GM12878 (cell line): ENCODE measurements around the gene C5orf52. TPM values are rescaled to one million over a fixed set of nuclear protein-coding genes. Genes with fewer than 3 reads are reported as not detected.

Source experiments
- ATAC-seq: fragments of 200-7000 bp; cut with Tn5 transposase; 3 replicates; pipeline ENCODE4 v1.9.1; 2020; ENCODE audit warnings: mild to moderate bottlenecking, moderate library complexity
- BruUV-seq: library from RNA; stranded (reverse); fragments of 400-500 nt; replicated peaks from 2 replicates; lab custom pipeline; 2021; lab: Mats Ljungman, UMichigan
- CTCF ChIA-PET: fragments of 300-600 bp; sonication (Branson Sonifier 250); formaldehyde crosslinking; extraction: SDS; loops from one replicate; lab custom pipeline; 2021; ENCODE audit warnings: inconsistent platforms; lab: Yijun Ruan, JAX
- POLR2A ChIA-PET: fragments of 350-600 bp; formaldehyde crosslinking; extraction: SDS; loops from one replicate; lab custom pipeline; 2021; ENCODE audit warnings: inconsistent platforms; lab: Charles Lee
- RAD21 ChIA-PET: fragments of 300-600 bp; sonication (Branson Sonifier 250); formaldehyde crosslinking; loops from one replicate; lab custom pipeline; 2023; ENCODE audit warnings: antibody characterized with exemption; ENCODE audit not compliant: unreplicated experiment; lab: Charles Lee
- SMC1A ChIA-PET: fragments of 300-600 bp; sonication (Branson Sonifier 250); formaldehyde crosslinking; loops from one replicate; lab custom pipeline; 2023; ENCODE audit not compliant: unreplicated experiment, uncharacterized antibody; lab: Charles Lee
- DNase-seq: peaks from one replicate; pipeline ENCODE4 v3.0.0-alpha.2; 2011; ENCODE audit warnings: low read depth, low spot score
- FAIRE-seq: peaks from 3 replicates; lab custom pipeline; 2011; peaks lifted over from hg19 to GRCh38; lab: Jason Lieb, UNC
- H2AFZ ChIP-seq: 2 replicates; pipeline ENCODE4 v1.6.0; 2011; ENCODE audit warnings: low read depth, low read length, control low read depth; ENCODE audit not compliant: control insufficient read depth
- H3K27ac ChIP-seq: 2 replicates; pipeline ENCODE4 v1.5.1; 2011; ENCODE audit warnings: control low read depth; ENCODE audit not compliant: control insufficient read depth, insufficient read depth
- H3K27me3 ChIP-seq, 2 experiments: replicated peaks in 1 of 2; 2 replicates each; pipeline versions ENCODE4 v1.6.0 to v1.6.1; 2011; ENCODE audit warnings: low read length in 1 of 2; ENCODE audit not compliant: control insufficient read depth in 2 of 2, insufficient read depth in 2 of 2
- H3K36me3 ChIP-seq, 2 experiments: 2 replicates each; pipeline ENCODE4 v1.5.1; 2011; ENCODE audit warnings: low read length in 1 of 2; ENCODE audit not compliant: control insufficient read depth in 2 of 2, insufficient read depth in 2 of 2
- H3K4me1 ChIP-seq: 2 replicates; pipeline ENCODE4 v1.6.1; 2011; ENCODE audit warnings: mild to moderate bottlenecking, low read length, moderate library complexity, mixed read lengths; ENCODE audit not compliant: control insufficient read depth, insufficient read depth
- H3K4me2 ChIP-seq: 2 replicates; pipeline ENCODE4 v1.6.0; 2011; ENCODE audit warnings: control low read depth; ENCODE audit not compliant: control insufficient read depth, insufficient read depth
- H3K4me3 ChIP-seq: fragments of 200-600 bp; sonication (generic); 2 replicates; pipeline ENCODE4 v1.5.1; 2016
- H3K79me2 ChIP-seq: 2 replicates; pipeline ENCODE4 v1.6.0; 2011; ENCODE audit warnings: low read length; ENCODE audit not compliant: control insufficient read depth, insufficient read depth
- H3K9ac ChIP-seq: 2 replicates; pipeline ENCODE4 v1.8.0; 2011; ENCODE audit warnings: low read length, control low read depth, mixed read lengths; ENCODE audit not compliant: control insufficient read depth, insufficient read depth
- H3K9me3 ChIP-seq: replicated peaks from 3 replicates; pipeline ENCODE4 v1.5.1; 2011; ENCODE audit warnings: mild to moderate bottlenecking, low read length; ENCODE audit not compliant: control insufficient read depth, insufficient read depth
- H4K20me1 ChIP-seq: 2 replicates; pipeline ENCODE4 v1.6.0; 2011; ENCODE audit not compliant: control insufficient read depth, insufficient read depth
- BACH1 ChIP-seq: fragments of 450-650 bp; IDR thresholded peaks from 2 replicates; pipeline ENCODE4 v1.6.1; 2017; ENCODE audit warnings: mild to moderate bottlenecking, borderline replicate concordance
- BRCA1 ChIP-seq: IDR thresholded peaks from 2 replicates; pipeline ENCODE4 v1.6.1; 2011; ENCODE audit warnings: low read depth, low read length, improper control_type of control experiment
- ETV6 ChIP-seq, 2 experiments: fragments of 450-650 bp in 1 of 2; IDR thresholded peaks in 1 of 2; conservative IDR thresholded peaks in 1 of 2; 2 replicates each; pipeline ENCODE4 v1.6.1; 2014; ENCODE audit warnings: antibody characterized with exemption in 1 of 2, borderline replicate concordance in 1 of 2, low read depth in 1 of 2, mild to moderate bottlenecking in 1 of 2, moderate library complexity in 1 of 2
- HCFC1 ChIP-seq: fragments of 150-350 bp; IDR thresholded peaks from 2 replicates; pipeline ENCODE4 v1.6.1; 2014; ENCODE audit warnings: low read length
- HDGF ChIP-seq: fragments of 450-650 bp; IDR thresholded peaks from 2 replicates; pipeline ENCODE4 v1.6.1; 2016; ENCODE audit warnings: antibody characterized with exemption
- MYB ChIP-seq: fragments of 150-350 bp; IDR thresholded peaks from 2 replicates; pipeline ENCODE4 v1.6.1; 2014; ENCODE audit warnings: mild to moderate bottlenecking, low read depth, low read length, borderline replicate concordance
- NFXL1 ChIP-seq: fragments of 450-650 bp; IDR thresholded peaks from 2 replicates; pipeline ENCODE4 v1.6.1; 2017; ENCODE audit warnings: antibody characterized with exemption, mild to moderate bottlenecking, borderline replicate concordance
- RFX5 ChIP-seq: IDR thresholded peaks from 2 replicates; pipeline ENCODE4 v1.6.1; 2011; ENCODE audit warnings: low read depth, low read length, improper control_type of control experiment
- SP1 ChIP-seq: IDR thresholded peaks from one replicate; pipeline ENCODE4 v1.6.1; 2011; ENCODE audit warnings: low read depth, low read length
- SREBF1 ChIP-seq: IDR thresholded peaks from 2 replicates; pipeline ENCODE4 v1.6.1; 2012; ENCODE audit warnings: mild to moderate bottlenecking, low read length
- TAF1 ChIP-seq: IDR thresholded peaks from 2 replicates; pipeline ENCODE4 v1.6.1; 2011; ENCODE audit warnings: mild to moderate bottlenecking, low read depth, low read length, borderline replicate concordance
- TBL1XR1 ChIP-seq: IDR thresholded peaks from 2 replicates; pipeline ENCODE4 v1.6.1; 2012; ENCODE audit warnings: low read depth, low read length, improper control_type of control experiment
- TCF7 ChIP-seq: IDR thresholded peaks from 2 replicates; pipeline ENCODE4 v1.6.1; 2014; ENCODE audit warnings: antibody characterized with exemption, borderline replicate concordance
- ZNF274 ChIP-seq: IDR thresholded peaks from one replicate; pipeline ENCODE4 v1.8.0; 2011; ENCODE audit not compliant: insufficient read length, insufficient read depth
- WGBS: methylation state at CpG from one replicate; pipeline ENCODE4 v1.1.6; 2016; ENCODE audit warnings: low lambda C conversion rate; ENCODE audit not compliant: insufficient replicate concordance, insufficient coverage; ENCODE audit errors: missing lambda C conversion rate; 5-methylcytosine and 5-hydroxymethylcytosine counted together
- in situ Hi-C: fragments of 300-500 bp; cut with MboI; formaldehyde crosslinking; loops from 9 replicates; pipeline ENCODE4 v1.14.3; 2018; ENCODE audit warnings: mixed read lengths
- intact Hi-C: fragments of 100-400 bp; cut with micrococcal nuclease; formaldehyde crosslinking; loops from one replicate; pipeline ENCODE4 v1.14.2; 2022; ENCODE audit not compliant: unreplicated experiment
- polyA plus RNA-seq, 11 experiments: library from polyadenylated mRNA; depleted of rRNA in 4 of 11; unstranded in 6 of 11; stranded (reverse) in 5 of 11; fragments of >200 nt; fragmentation: Nextera tagmentation in 4 of 11; fragmentation: Illumina TruSeq in 1 of 11; extraction: Ambion mirVana in 4 of 11; extraction: Trizol in 1 of 11; gene quantifications; 1 replicate in 1 of 11; 2 replicates in 10 of 11; pipeline versions ENCODE4 v1.2.1 to v1.2.3, GENCODE V29; 2011 to 2016; ENCODE audit warnings: inconsistent platforms in 2 of 11, missing spikeins in 2 of 11, low read depth in 1 of 11
- total RNA-seq, 4 experiments: library from RNA; depleted of rRNA in 3 of 4; stranded (reverse); fragments of >200 nt in 3 of 4; fragmentation: Illumina TruSeq in 1 of 4; extraction: Trizol in 1 of 4; gene quantifications; 2 replicates each; pipeline versions ENCODE4 v1.2.1 to v1.2.3, GENCODE V29; 2013 to 2021
- TF ChIP-seq, protein P1 (sequence below): fragments of 450-650 bp; formaldehyde crosslinking; IDR thresholded peaks from 2 replicates; pipeline ENCODE4 v1.5.0; 2022; ENCODE audit warnings: mild to moderate bottlenecking, missing genetic modification characterization
- TF ChIP-seq, protein P2 (sequence below): fragments of 450-650 bp; IDR thresholded peaks from 2 replicates; pipeline ENCODE4 v1.6.1; 2017; ENCODE audit warnings: mild to moderate bottlenecking, moderate library complexity

Gene C5orf52
- total and polyA plus RNA-seq, 10 of the 15 experiments (the other 5 are each of a cell fraction or from before 2014, with no cell fraction given), result not detected

DNA sequence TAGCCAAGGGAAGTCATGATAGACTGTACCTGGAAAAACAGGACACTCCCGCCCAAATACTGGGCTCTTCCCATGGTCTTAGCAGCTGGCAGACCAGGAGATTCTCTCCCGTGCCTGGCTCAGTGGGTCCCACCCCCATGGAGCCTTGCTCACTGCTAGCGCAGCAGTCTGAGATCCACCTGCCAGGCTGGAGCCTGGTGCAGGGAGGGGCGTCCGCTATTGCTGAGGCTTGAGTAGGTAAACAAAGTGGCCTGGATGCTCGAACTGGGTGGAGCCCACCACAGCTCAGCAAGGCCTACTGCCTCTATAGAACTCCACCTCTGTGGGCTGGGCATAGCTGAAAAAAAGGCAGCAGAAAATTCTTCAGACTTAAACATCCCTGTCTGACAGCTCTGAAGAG is 49.8 kb downstream of the C5orf52 start:
- Histone ChIP-seq H3K9me3 (no peaks in the 10 kb centered on the region; the same call in 2 of the 3 replicates), H3K79me2 (no peaks in the 10 kb centered on the region), H3K36me3 (no peaks in the 10 kb centered on the region), H4K20me1 (no peaks in the 10 kb centered on the region), H3K4me2 (no peak overlapping the region), H3K9ac (no peak overlapping the region), H3K27ac (no peak overlapping the region), H3K27me3 (no peaks in the 10 kb centered on the region), H3K4me1 (peaks cover 4% of the 10 kb centered on the region), H3K4me3 (no peak overlapping the region), H2AFZ (no peak overlapping the region)
- ATAC-seq (no peak), DNase-seq (no peak), FAIRE-seq (no peak)
- ChIA-PET CTCF (interaction anchor here (1.0 to 8.8 kb wide), 8 partner anchors 11 to 468 kb away, joined by 3 to 90 read pairs (median 6); partner anchors contain the start of gene LSM11), POLR2A (interaction anchor here (0.6 kb wide), 3 partner anchors 41 to 152 kb away, joined by 3 to 4 read pairs (median 3); no protein-coding TSS in a partner anchor), RAD21 (interaction anchor here (1.0 to 5.2 kb wide), 3 partner anchors 10 to 289 kb away, joined by 3 to 72 read pairs (median 4); partner anchors contain the start of gene THG1L), SMC1A (interaction anchor here (1.1 to 7.7 kb wide), 5 partner anchors 10 to 289 kb away, joined by 3 to 77 read pairs (median 6); partner anchors contain the start of gene LSM11)
- WGBS, result 72% methylated on average over 6 of the region's 6 CpGs
- intact Hi-C loops, result no loop called here
- TF ChIP-seq ETV6 (conservative IDR thresholded peaks at IDR 0.05 in 1 of 2, IDR thresholded peaks at IDR 0.05 in 1 of 2; ENCODE audit: borderline replicate concordance in 1 of 2, low read depth in 1 of 2), result no peak
- TF ChIP-seq MYB, result no peak
- TF ChIP-seq NFXL1, result no peak
- no peak for TF ChIP-seq HDGF
- TF ChIP-seq, protein P1, sequence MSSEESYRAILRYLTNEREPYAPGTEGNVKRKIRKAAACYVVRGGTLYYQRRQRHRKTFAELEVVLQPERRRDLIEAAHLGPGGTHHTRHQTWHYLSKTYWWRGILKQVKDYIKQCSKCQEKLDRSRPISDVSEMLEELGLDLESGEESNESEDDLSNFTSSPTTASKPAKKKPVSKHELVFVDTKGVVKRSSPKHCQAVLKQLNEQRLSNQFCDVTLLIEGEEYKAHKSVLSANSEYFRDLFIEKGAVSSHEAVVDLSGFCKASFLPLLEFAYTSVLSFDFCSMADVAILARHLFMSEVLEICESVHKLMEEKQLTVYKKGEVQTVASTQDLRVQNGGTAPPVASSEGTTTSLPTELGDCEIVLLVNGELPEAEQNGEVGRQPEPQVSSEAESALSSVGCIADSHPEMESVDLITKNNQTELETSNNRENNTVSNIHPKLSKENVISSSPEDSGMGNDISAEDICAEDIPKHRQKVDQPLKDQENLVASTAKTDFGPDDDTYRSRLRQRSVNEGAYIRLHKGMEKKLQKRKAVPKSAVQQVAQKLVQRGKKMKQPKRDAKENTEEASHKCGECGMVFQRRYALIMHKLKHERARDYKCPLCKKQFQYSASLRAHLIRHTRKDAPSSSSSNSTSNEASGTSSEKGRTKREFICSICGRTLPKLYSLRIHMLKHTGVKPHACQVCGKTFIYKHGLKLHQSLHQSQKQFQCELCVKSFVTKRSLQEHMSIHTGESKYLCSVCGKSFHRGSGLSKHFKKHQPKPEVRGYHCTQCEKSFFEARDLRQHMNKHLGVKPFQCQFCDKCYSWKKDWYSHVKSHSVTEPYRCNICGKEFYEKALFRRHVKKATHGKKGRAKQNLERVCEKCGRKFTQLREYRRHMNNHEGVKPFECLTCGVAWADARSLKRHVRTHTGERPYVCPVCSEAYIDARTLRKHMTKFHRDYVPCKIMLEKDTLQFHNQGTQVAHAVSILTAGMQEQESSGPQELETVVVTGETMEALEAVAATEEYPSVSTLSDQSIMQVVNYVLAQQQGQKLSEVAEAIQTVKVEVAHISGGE (CRISPR knock-in tag), result no peak
- TF ChIP-seq ZNF274, result no peak
- no peak for TF ChIP-seq BACH1
- TF ChIP-seq SREBF1, result no peak
- TF ChIP-seq SP1, result no peak
- no peak for TF ChIP-seq TAF1
- TF ChIP-seq BRCA1, result no peak
- TF ChIP-seq RFX5, result no peak
- no peak for TF ChIP-seq TBL1XR1
- TF ChIP-seq, protein P2, sequence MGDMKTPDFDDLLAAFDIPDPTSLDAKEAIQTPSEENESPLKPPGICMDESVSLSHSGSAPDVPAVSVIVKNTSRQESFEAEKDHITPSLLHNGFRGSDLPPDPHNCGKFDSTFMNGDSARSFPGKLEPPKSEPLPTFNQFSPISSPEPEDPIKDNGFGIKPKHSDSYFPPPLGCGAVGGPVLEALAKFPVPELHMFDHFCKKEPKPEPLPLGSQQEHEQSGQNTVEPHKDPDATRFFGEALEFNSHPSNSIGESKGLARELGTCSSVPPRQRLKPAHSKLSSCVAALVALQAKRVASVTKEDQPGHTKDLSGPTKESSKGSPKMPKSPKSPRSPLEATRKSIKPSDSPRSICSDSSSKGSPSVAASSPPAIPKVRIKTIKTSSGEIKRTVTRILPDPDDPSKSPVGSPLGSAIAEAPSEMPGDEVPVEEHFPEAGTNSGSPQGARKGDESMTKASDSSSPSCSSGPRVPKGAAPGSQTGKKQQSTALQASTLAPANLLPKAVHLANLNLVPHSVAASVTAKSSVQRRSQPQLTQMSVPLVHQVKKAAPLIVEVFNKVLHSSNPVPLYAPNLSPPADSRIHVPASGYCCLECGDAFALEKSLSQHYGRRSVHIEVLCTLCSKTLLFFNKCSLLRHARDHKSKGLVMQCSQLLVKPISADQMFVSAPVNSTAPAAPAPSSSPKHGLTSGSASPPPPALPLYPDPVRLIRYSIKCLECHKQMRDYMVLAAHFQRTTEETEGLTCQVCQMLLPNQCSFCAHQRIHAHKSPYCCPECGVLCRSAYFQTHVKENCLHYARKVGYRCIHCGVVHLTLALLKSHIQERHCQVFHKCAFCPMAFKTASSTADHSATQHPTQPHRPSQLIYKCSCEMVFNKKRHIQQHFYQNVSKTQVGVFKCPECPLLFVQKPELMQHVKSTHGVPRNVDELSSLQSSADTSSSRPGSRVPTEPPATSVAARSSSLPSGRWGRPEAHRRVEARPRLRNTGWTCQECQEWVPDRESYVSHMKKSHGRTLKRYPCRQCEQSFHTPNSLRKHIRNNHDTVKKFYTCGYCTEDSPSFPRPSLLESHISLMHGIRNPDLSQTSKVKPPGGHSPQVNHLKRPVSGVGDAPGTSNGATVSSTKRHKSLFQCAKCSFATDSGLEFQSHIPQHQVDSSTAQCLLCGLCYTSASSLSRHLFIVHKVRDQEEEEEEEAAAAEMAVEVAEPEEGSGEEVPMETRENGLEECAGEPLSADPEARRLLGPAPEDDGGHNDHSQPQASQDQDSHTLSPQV, result no peak
- no peak for TF ChIP-seq TCF7
- TF ChIP-seq HCFC1, result no peak
- in situ Hi-C loops, result no loop called here
- BruUV-seq, result no TSS peak
